IMR-90 (cell line): ENCODE results near the gene HDAC8. TPM values are rescaled to one million over a fixed set of nuclear protein-coding genes. Genes with fewer than 3 reads are reported as not detected.

Experiments used
- ATAC-seq: fragments of 200-7000 bp; cut with Tn5 transposase; 2 replicates; pipeline ENCODE4 v1.9.1; 2020; ENCODE audit warnings: low read depth, mild to moderate bottlenecking, moderate library complexity
- BruUV-seq: library from RNA; stranded (reverse); fragments of 400-500 nt; replicated peaks from 2 replicates; lab custom pipeline; 2021; lab: Mats Ljungman, UMichigan
- CTCF ChIA-PET: fragments of 300-600 bp; formaldehyde crosslinking; extraction: SDS; loops from one replicate; lab custom pipeline; 2021; ENCODE audit warnings: antibody characterized with exemption; lab: Yijun Ruan, JAX
- POLR2A ChIA-PET: fragments of 300-600 bp; sonication (Branson Sonifier 250); formaldehyde crosslinking; loops from one replicate; lab custom pipeline; 2022; ENCODE audit warnings: antibody characterized with exemption; ENCODE audit not compliant: unreplicated experiment; lab: Charles Lee
- DNase-seq: peaks from one replicate; pipeline ENCODE4 v3.0.0; 2013
- H2AFZ ChIP-seq: replicated peaks from 2 replicates; pipeline ENCODE3; 2013; ENCODE audit warnings: low read length, mild to moderate bottlenecking; ENCODE audit not compliant: poor library complexity
- H2AK5ac ChIP-seq: 2 replicates; pipeline ENCODE4 v1.6.1; 2013; ENCODE audit warnings: low read depth, low read length, inconsistent platforms
- H2AK9ac ChIP-seq: replicated peaks from 2 replicates; pipeline ENCODE3; 2013; ENCODE audit warnings: mild to moderate bottlenecking, low read depth, low read length, moderate library complexity; ENCODE audit not compliant: poor library complexity
- H2BK120ac ChIP-seq: 2 replicates; pipeline ENCODE4 v1.6.1; 2013; ENCODE audit warnings: low read depth, low read length, inconsistent platforms
- H2BK15ac ChIP-seq: 3 replicates; pipeline ENCODE4 v1.6.1; 2013; ENCODE audit warnings: low read depth, low read length, inconsistent platforms
- H2BK20ac ChIP-seq: 2 replicates; pipeline ENCODE4 v1.6.1; 2013; ENCODE audit warnings: low read depth, mild to moderate bottlenecking, inconsistent platforms, low read length, moderate library complexity
- H2BK5ac ChIP-seq: 2 replicates; pipeline ENCODE4 v1.6.1; 2013; ENCODE audit warnings: mild to moderate bottlenecking, low read depth, low read length, inconsistent platforms; ENCODE audit not compliant: poor library complexity, severe bottlenecking
- H3K14ac ChIP-seq: replicated peaks from 2 replicates; pipeline ENCODE4 v1.6.1; 2013; ENCODE audit warnings: low read depth, low read length, inconsistent platforms
- H3K18ac ChIP-seq: 2 replicates; pipeline ENCODE4 v1.6.1; 2013; ENCODE audit warnings: low read depth, low read length, control low read depth
- H3K23ac ChIP-seq: 2 replicates; pipeline ENCODE4 v1.6.1; 2013; ENCODE audit warnings: low read depth, low read length, inconsistent platforms
- H3K27ac ChIP-seq: 2 replicates; pipeline ENCODE4 v1.5.1; 2013; ENCODE audit warnings: mild to moderate bottlenecking, control low read depth, low read length; ENCODE audit not compliant: insufficient read depth
- H3K27me3 ChIP-seq: 2 replicates; pipeline ENCODE4 v1.6.1; 2013; ENCODE audit warnings: low read length; ENCODE audit not compliant: control insufficient read depth, insufficient read depth
- H3K36me3 ChIP-seq: 2 replicates; pipeline ENCODE4 v1.6.1; 2013; ENCODE audit warnings: low read length, mixed read lengths; ENCODE audit not compliant: control insufficient read depth, insufficient read depth
- H3K4ac ChIP-seq: 2 replicates; pipeline ENCODE4 v1.6.1; 2013; ENCODE audit warnings: low read depth, low read length, inconsistent platforms
- H3K4me1 ChIP-seq: 2 replicates; pipeline ENCODE4 v1.6.1; 2013; ENCODE audit warnings: low read length, mixed read lengths; ENCODE audit not compliant: control insufficient read depth, insufficient read depth
- H3K4me2 ChIP-seq: 2 replicates; pipeline ENCODE4 v1.6.1; 2013; ENCODE audit warnings: low read depth, mild to moderate bottlenecking, control low read depth, low read length, moderate library complexity
- H3K4me3 ChIP-seq: 2 replicates; pipeline ENCODE4 v1.5.1; 2013; ENCODE audit warnings: low read depth, mild to moderate bottlenecking, control low read depth, low read length, moderate library complexity; ENCODE audit not compliant: insufficient read depth
- H3K56ac ChIP-seq: 2 replicates; pipeline ENCODE4 v1.6.1; 2013; ENCODE audit warnings: low read length, inconsistent platforms; ENCODE audit not compliant: insufficient read depth; ENCODE audit errors: extremely low read depth
- H3K79me1 ChIP-seq, 2 experiments: 2 replicates each; pipeline ENCODE4 v1.6.1; 2013; ENCODE audit warnings: low read length in 2 of 2, inconsistent platforms in 1 of 2, low read depth in 1 of 2
- H3K9ac ChIP-seq: 2 replicates; pipeline ENCODE4 v1.6.1; 2013; ENCODE audit warnings: low read depth, low read length, control low read depth
- H3K9me1 ChIP-seq: 2 replicates; pipeline ENCODE4 v1.6.1; 2013; ENCODE audit warnings: low read length, inconsistent platforms; ENCODE audit not compliant: insufficient read depth
- H3K9me3 ChIP-seq: 2 replicates; pipeline ENCODE4 v1.6.1; 2013; ENCODE audit warnings: low read length; ENCODE audit not compliant: control insufficient read depth, insufficient read depth
- H4K20me1 ChIP-seq: 2 replicates; pipeline ENCODE4 v1.6.1; 2013; ENCODE audit warnings: low read length, inconsistent platforms; ENCODE audit not compliant: insufficient read depth
- H4K5ac ChIP-seq: 2 replicates; pipeline ENCODE4 v1.6.1; 2013; ENCODE audit warnings: mild to moderate bottlenecking, low read depth, low read length, control low read depth
- H4K8ac ChIP-seq, 2 experiments: 2 replicates each; pipeline ENCODE4 v1.6.1; 2013; ENCODE audit warnings: low read depth in 2 of 2, low read length in 2 of 2, control low read depth in 1 of 2, inconsistent platforms in 1 of 2
- H4K91ac ChIP-seq: 2 replicates; pipeline ENCODE4 v1.6.1; 2013; ENCODE audit warnings: low read depth, low read length, inconsistent platforms; ENCODE audit not compliant: insufficient read depth
- BHLHE40 ChIP-seq: fragments of 150-350 bp; IDR thresholded peaks from 2 replicates; pipeline ENCODE4 v1.6.1; 2016; ENCODE audit warnings: mild to moderate bottlenecking, low read depth, low read length
- CEBPB ChIP-seq: IDR thresholded peaks from 2 replicates; pipeline ENCODE4 v1.6.1; 2012; ENCODE audit warnings: low read depth, low read length, improper control_type of control experiment
- CHD1 ChIP-seq: IDR thresholded peaks from 2 replicates; pipeline ENCODE4 v1.6.1; 2012; ENCODE audit warnings: low read depth, low read length, improper control_type of control experiment
- CTCF ChIP-seq: conservative IDR thresholded peaks from 2 replicates; pipeline ENCODE4 v1.5.1; 2012; ENCODE audit warnings: mild to moderate bottlenecking, low read depth, low read length, improper control_type of control experiment
- ELK1 ChIP-seq: fragments of 150-350 bp; IDR thresholded peaks from 2 replicates; pipeline ENCODE4 v1.6.1; 2016; ENCODE audit warnings: low read depth, mild to moderate bottlenecking, low read length, moderate library complexity, borderline replicate concordance
- FOS ChIP-seq: fragments of 150-350 bp; IDR thresholded peaks from 2 replicates; pipeline ENCODE4 v1.6.1; 2016; ENCODE audit warnings: low read depth, low read length
- MAFK ChIP-seq: IDR thresholded peaks from 2 replicates; pipeline ENCODE4 v1.6.1; 2012; ENCODE audit warnings: low read depth, low read length, improper control_type of control experiment
- MAZ ChIP-seq: IDR thresholded peaks from 2 replicates; pipeline ENCODE4 v1.6.1; 2012; ENCODE audit warnings: low read depth, mild to moderate bottlenecking, low read length, improper control_type of control experiment, moderate library complexity, borderline replicate concordance
- MXI1 ChIP-seq: IDR thresholded peaks from 2 replicates; pipeline ENCODE4 v1.6.1; 2012; ENCODE audit warnings: low read depth, mild to moderate bottlenecking, low read length, moderate library complexity, borderline replicate concordance
- NFE2L2 ChIP-seq: fragments of 150-350 bp; IDR thresholded peaks from 2 replicates; pipeline ENCODE4 v1.6.1; 2016; ENCODE audit warnings: low read depth, mild to moderate bottlenecking, low read length
- POLR2A ChIP-seq: IDR thresholded peaks from 2 replicates; pipeline ENCODE4 v1.6.1; 2012; ENCODE audit warnings: mild to moderate bottlenecking, low read depth, low read length
- RAD21 ChIP-seq: IDR thresholded peaks from 2 replicates; pipeline ENCODE4 v1.6.1; 2012; ENCODE audit warnings: low read length, improper control_type of control experiment
- RCOR1 ChIP-seq: IDR thresholded peaks from 2 replicates; pipeline ENCODE4 v1.6.1; 2012; ENCODE audit warnings: mild to moderate bottlenecking, low read length, improper control_type of control experiment; ENCODE audit not compliant: insufficient replicate concordance
- RFX5 ChIP-seq: IDR thresholded peaks from 2 replicates; pipeline ENCODE4 v1.8.0; 2012; ENCODE audit warnings: low read depth, mild to moderate bottlenecking, low read length, moderate library complexity
- SMC3 ChIP-seq: fragments of 150-350 bp; IDR thresholded peaks from 2 replicates; pipeline ENCODE4 v1.6.1; 2016; ENCODE audit warnings: low read depth, mild to moderate bottlenecking, antibody characterized with exemption, low read length, moderate library complexity
- USF2 ChIP-seq: fragments of 150-350 bp; IDR thresholded peaks from 2 replicates; pipeline ENCODE4 v1.6.1; 2017; ENCODE audit warnings: mild to moderate bottlenecking, antibody characterized with exemption, low read length, low read depth
- WGBS, 2 experiments: methylation state at CpG; one replicate each; pipeline versions ENCODE4 v1.1.5 to v1.1.7; 2013; ENCODE audit warnings: missing lambda C conversion rate in 2 of 2; ENCODE audit not compliant: insufficient read length in 1 of 2; ENCODE audit errors: extremely low coverage in 2 of 2; 5-methylcytosine and 5-hydroxymethylcytosine counted together
- dilution Hi-C: fragments of 300-500 bp; cut with HindIII; formaldehyde crosslinking; loops from one replicate; pipeline ENCODE4 v1.14.3; 2018; ENCODE audit warnings: low sequenced_read_pairs; ENCODE audit not compliant: unreplicated experiment
- in situ Hi-C: fragments of 300-500 bp; cut with MboI; formaldehyde crosslinking; loops from 3 replicates; pipeline ENCODE4 v1.14.3; 2019; ENCODE audit warnings: low sequenced_read_pairs, inconsistent platforms, mixed read lengths
- intact Hi-C: fragments of 100-400 bp; cut with micrococcal nuclease; formaldehyde crosslinking; loops from 2 replicates; pipeline ENCODE4 v1.10.0; 2022
- polyA plus RNA-seq, 3 experiments: library from polyadenylated mRNA; depleted of rRNA; stranded (reverse); fragments of >200 nt; gene quantifications; 2 replicates each; pipeline ENCODE4 v1.2.3, GENCODE V29; 2012; ENCODE audit warnings: low replicate concordance in 1 of 3
- total RNA-seq: library from RNA; depleted of rRNA; stranded (reverse); fragments of >200 nt; gene quantifications from 2 replicates; pipeline ENCODE4 v1.2.3, GENCODE V29; 2012

The HDAC8 gene
- total and polyA plus RNA-seq, 2 of the 4 experiments (the other 2 are of a cell fraction), result 16.1 to 28.5 TPM

GRCh38 chrX:72382202-72382595 lies 190.4 kb downstream of the HDAC8 start:
- Histone ChIP-seq H2AFZ (no peak overlapping the region), H2BK20ac (no peak overlapping the region), H3K9ac (no peak overlapping the region), H2BK5ac (no peak overlapping the region), H4K91ac (no peak overlapping the region), H2BK120ac (no peak overlapping the region), H3K9me1 (no peaks in the 10 kb centered on the region), H3K27me3 (peaks cover 15% of the 10 kb centered on the region), H3K23ac (no peak overlapping the region), H3K14ac (no peak overlapping the region), H3K4me3 (no peak overlapping the region), H3K4me2 (no peak overlapping the region), H2AK5ac (no peak overlapping the region), H3K56ac (no peak overlapping the region), H3K18ac (no peak overlapping the region), H4K20me1 (no peaks in the 10 kb centered on the region), H4K5ac (no peak overlapping the region), H4K8ac (no peak overlapping the region), H3K4ac (no peak overlapping the region), H3K79me1 (no peaks in the 10 kb centered on the region), H2AK9ac (no peak overlapping the region), H3K36me3 (no peaks in the 10 kb centered on the region), H3K9me3 (no peaks in the 10 kb centered on the region), H3K4me1 (no peaks in the 10 kb centered on the region), H3K27ac (no peak overlapping the region), H2BK15ac (no peak overlapping the region)
- ChIA-PET CTCF (no interaction called here), POLR2A (no interaction called here)
- DNase-seq (no peak), ATAC-seq (no peak)
- no peak for TF ChIP-seq MXI1
- TF ChIP-seq FOS, result no peak
- no peak for TF ChIP-seq MAZ
- TF ChIP-seq MAFK, result no peak
- no peak for TF ChIP-seq CTCF
- TF ChIP-seq SMC3, result no peak
- no peak for TF ChIP-seq RAD21
- no peak for TF ChIP-seq RFX5
- TF ChIP-seq CHD1, result no peak
- no peak for TF ChIP-seq RCOR1
- TF ChIP-seq BHLHE40, result no peak
- no peak for TF ChIP-seq CEBPB
- no peak for TF ChIP-seq ELK1
- TF ChIP-seq POLR2A, result no peak
- no peak for TF ChIP-seq USF2
- TF ChIP-seq NFE2L2, result no peak
- WGBS, 2 experiments, result no CpG with 5 or more reads among the region's 4 CpGs
- BruUV-seq, result no TSS peak
- in situ Hi-C loops, result no loop called here
- intact Hi-C loops, result no loop called here
- dilution Hi-C loops, result no loop called here
